Prostate gland (tissue), 2 donors: ENCODE measurements around the gene WNK1.

Experiments used
- POLR2A ChIP-seq: fragments of 450-650 bp; IDR thresholded peaks from one replicate; pipeline ENCODE4 v1.6.1; 2016; ENCODE audit warnings: antibody characterized with exemption, mild to moderate bottlenecking
- POLR2AphosphoS5 ChIP-seq: sonication (generic); formaldehyde crosslinking; IDR thresholded peaks from one replicate; pipeline ENCODE4 v1.6.1; 2017; ENCODE audit warnings: antibody characterized with exemption
- TF ChIP-seq, protein P1 (sequence below), 4 experiments: fragments of 200-600 bp in 2 of 4; fragments of 450-650 bp in 2 of 4; sonication (generic) in 2 of 4; IDR thresholded peaks; 1 replicate in 3 of 4; 2 replicates in 1 of 4; pipeline ENCODE4 v1.5.1; 2016 to 2019; ENCODE audit warnings: antibody characterized with exemption in 4 of 4, mild to moderate bottlenecking in 2 of 4, moderate library complexity in 2 of 4

- TF ChIP-seq, protein P1, sequence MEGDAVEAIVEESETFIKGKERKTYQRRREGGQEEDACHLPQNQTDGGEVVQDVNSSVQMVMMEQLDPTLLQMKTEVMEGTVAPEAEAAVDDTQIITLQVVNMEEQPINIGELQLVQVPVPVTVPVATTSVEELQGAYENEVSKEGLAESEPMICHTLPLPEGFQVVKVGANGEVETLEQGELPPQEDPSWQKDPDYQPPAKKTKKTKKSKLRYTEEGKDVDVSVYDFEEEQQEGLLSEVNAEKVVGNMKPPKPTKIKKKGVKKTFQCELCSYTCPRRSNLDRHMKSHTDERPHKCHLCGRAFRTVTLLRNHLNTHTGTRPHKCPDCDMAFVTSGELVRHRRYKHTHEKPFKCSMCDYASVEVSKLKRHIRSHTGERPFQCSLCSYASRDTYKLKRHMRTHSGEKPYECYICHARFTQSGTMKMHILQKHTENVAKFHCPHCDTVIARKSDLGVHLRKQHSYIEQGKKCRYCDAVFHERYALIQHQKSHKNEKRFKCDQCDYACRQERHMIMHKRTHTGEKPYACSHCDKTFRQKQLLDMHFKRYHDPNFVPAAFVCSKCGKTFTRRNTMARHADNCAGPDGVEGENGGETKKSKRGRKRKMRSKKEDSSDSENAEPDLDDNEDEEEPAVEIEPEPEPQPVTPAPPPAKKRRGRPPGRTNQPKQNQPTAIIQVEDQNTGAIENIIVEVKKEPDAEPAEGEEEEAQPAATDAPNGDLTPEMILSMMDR (IDR thresholded peaks at IDR 0.05) = no peak
- TF ChIP-seq POLR2A (no peak), POLR2AphosphoS5 (no peak)
These were observed 26.2 kb downstream of the WNK1 start for GRCh38 chr12:778615-779014.
